ENCODE data around the gene FAR2.

GRCh38 chr12:29146196-29146595, 2.9 kb upstream of the FAR2 start:
- TF ChIP-seq POLR2AphosphoS5 (IDR thresholded peaks at IDR 0.05), result no peak
- TF ChIP-seq, protein P1, sequence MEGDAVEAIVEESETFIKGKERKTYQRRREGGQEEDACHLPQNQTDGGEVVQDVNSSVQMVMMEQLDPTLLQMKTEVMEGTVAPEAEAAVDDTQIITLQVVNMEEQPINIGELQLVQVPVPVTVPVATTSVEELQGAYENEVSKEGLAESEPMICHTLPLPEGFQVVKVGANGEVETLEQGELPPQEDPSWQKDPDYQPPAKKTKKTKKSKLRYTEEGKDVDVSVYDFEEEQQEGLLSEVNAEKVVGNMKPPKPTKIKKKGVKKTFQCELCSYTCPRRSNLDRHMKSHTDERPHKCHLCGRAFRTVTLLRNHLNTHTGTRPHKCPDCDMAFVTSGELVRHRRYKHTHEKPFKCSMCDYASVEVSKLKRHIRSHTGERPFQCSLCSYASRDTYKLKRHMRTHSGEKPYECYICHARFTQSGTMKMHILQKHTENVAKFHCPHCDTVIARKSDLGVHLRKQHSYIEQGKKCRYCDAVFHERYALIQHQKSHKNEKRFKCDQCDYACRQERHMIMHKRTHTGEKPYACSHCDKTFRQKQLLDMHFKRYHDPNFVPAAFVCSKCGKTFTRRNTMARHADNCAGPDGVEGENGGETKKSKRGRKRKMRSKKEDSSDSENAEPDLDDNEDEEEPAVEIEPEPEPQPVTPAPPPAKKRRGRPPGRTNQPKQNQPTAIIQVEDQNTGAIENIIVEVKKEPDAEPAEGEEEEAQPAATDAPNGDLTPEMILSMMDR (IDR thresholded peaks at IDR 0.05), result no peak
